Measurements from ENCODE around the gene GPR37L1.
"Not testable (repeated sequence)": the region's sequence is repeated elsewhere in the genome, so short reads cannot be mapped to it uniquely, and the experiment has no call there.

Gene GPR37L1

GRCh38 chr1:202107321-202107761, 15.4 kb upstream of the GPR37L1 start:
- DNase-seq = no peak
- intact Hi-C loops (cut with DNase I) = no loop called here

DNA sequence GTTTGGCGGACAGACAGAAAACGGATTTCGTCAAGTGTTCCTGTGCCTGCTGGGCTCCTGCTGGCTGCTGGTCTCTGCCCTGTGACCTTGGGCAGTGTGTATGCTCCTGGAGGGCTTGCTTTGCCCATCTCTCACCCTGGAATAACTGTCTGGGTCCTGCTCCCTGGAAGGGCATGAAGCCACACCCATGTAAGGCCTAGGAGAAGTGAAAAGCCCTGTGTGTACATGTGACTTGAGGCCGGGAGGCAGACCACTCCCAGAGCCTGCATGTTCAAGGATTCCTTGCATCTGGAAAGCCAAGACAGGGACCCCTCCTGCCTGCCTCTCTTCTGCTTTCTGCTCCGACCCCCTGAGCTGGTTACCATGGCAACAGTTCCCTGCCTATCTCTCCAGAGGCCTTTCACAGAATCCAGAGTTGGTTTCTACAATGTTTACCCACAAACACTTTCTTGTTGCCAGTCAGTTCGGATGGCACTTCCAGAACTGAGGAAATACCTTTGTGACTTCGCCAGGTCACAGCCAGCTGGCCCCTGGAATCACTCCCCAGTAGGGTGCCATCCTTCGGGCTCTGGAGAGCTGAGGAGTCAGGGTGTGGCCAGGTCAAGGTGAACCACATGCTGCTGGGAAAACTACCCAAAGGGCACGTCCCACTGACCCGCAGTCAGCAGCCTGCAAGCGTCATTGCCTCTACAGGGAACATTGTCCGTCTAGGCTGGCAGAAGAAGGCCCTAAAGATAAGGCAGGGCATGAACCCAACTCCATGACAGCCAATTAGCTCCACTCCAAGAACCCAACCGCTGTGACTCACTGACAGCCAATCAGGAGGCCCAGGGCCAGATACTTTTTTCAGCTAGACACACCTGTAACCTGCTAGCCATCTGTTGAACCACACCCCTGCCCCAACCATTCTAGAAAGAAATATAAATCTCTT, 14.7 kb upstream of the GPR37L1 start:
- DNase-seq = no peak
- intact Hi-C loops (cut with DNase I) = no loop called here

DNA sequence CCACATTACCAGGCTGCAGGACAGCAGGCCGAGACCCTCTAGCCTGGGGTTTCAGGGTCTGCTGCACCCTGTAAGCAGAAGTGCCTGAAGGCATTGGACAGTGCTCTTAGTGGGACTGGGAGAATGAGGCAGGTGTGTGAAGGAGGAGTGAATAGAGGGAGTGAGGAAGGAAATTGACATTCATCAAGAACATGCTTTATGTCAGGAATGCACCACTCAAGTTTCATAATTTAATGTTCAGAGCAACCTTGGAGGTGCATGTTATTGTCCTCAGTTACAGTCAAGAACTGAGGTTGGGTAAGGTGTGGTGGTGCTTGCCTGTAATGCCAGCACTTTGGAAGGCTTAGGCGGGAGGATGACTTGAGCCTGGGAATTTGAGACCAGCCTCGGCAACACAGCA, 11.7 kb upstream of the GPR37L1 start:
- intact Hi-C loops (cut with DNase I) = no loop called here
- no peak for DNase-seq

GRCh38 chr1:202111589-202111988, 11.1 kb upstream of the GPR37L1 start:
- DNase-seq; intact Hi-C loops (cut with DNase I): not testable (repeated sequence)

GRCh38 chr1:202112859-202113689, 9.6 kb upstream of the GPR37L1 start:
- intact Hi-C loops (cut with DNase I) = no loop called here
- no peak for DNase-seq

- no peak for DNase-seq
- intact Hi-C loops (cut with DNase I) = no loop called here
These were observed 8.9 kb upstream of the GPR37L1 start for GRCh38 chr1:202113690-202114300.

DNA sequence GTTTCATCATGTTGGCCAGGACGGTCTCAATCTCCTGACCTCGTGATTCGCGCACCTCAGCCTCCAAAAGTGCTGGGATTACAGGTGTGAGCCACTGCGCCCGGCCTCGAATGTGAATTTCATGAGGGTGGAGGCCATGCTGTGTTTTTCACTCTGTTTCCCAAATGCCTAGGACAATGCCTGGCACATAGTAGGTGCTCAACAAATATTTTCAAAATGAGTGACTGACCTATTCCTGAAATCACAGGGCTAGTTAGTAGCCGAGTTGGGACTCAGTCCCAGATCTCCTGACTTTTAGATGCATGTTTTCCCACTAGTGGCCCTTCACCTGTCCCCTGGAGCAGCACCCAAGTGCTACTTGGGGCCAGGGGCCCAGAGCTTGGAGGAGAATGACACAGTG, 6.4 kb upstream of the GPR37L1 start:
- intact Hi-C loops (cut with DNase I) = no loop called here
- no peak for DNase-seq

DNA sequence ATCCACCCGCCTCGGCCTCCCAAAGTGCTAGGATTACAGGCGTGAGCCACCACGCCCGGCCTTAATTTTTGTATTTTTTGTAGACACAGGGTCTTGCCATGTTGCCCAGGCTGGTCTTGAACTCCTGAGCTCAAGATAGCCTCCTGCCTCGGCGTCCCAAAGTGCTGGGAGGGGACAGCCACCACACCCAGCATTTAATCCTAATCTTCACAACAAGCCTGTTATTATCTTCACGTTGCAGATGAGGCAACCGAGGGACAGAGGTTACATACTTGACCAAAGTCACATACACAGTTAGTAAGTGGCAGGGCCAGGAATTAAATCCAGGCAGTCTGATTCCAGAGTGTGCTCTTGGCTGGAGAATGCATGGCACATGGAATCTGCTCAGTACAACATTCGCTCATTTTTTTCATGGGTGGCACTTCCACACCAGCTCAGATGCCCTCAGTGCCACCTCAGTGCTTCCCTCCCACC, 4.8 kb upstream of the GPR37L1 start:
- DNase-seq = no peak
- intact Hi-C loops (cut with DNase I) = loop anchor here (1.0 kb wide), 1 partner anchor 109 kb away; no protein-coding TSS in a partner anchor

- intact Hi-C loops (cut with DNase I) = no loop called here
- no peak for DNase-seq
These were observed 1.7 kb upstream of the GPR37L1 start for GRCh38 chr1:202121006-202121405.

GRCh38 chr1:202123336-202123813, 658 bp downstream of the GPR37L1 start:
- peak in 1 of 10 donors; percentile 23 for DNase-seq
- intact Hi-C loops (cut with DNase I) = no loop called here

DNA sequence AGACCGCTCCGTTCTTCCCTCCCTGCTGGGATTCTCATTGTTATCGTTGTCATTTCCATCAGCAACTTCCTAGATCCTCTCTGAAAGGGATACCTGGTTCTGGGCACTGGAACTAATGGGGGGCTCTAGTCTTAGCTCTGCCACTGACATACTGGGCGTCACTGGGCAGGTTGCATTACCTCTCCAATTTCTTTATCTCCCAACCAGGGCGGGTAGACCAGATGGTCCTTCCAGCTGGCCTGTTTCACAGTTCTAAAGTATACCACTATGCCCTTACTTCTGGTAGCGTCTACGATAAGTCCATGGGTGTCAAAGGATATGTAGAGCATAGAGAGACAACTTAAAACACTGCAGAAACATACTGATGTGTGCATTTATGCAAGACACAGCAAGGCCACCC, 1.4 kb downstream of the GPR37L1 start:
- DNase-seq = no peak
- intact Hi-C loops (cut with DNase I) = no loop called here

- no peak for DNase-seq
- intact Hi-C loops (cut with DNase I) = no loop called here
These were observed 2.9 kb downstream of the GPR37L1 start for GRCh38 chr1:202125611-202126010.

- intact Hi-C loops (cut with DNase I) = no loop called here
- DNase-seq = peak in 6 of 10 donors; percentile 44 to 91 (median 54)
These were observed 3.7 kb downstream of the GPR37L1 start for GRCh38 chr1:202126426-202126825.

GRCh38 chr1:202127061-202127460, 4.3 kb downstream of the GPR37L1 start:
- DNase-seq = no peak
- intact Hi-C loops (cut with DNase I) = no loop called here

DNA sequence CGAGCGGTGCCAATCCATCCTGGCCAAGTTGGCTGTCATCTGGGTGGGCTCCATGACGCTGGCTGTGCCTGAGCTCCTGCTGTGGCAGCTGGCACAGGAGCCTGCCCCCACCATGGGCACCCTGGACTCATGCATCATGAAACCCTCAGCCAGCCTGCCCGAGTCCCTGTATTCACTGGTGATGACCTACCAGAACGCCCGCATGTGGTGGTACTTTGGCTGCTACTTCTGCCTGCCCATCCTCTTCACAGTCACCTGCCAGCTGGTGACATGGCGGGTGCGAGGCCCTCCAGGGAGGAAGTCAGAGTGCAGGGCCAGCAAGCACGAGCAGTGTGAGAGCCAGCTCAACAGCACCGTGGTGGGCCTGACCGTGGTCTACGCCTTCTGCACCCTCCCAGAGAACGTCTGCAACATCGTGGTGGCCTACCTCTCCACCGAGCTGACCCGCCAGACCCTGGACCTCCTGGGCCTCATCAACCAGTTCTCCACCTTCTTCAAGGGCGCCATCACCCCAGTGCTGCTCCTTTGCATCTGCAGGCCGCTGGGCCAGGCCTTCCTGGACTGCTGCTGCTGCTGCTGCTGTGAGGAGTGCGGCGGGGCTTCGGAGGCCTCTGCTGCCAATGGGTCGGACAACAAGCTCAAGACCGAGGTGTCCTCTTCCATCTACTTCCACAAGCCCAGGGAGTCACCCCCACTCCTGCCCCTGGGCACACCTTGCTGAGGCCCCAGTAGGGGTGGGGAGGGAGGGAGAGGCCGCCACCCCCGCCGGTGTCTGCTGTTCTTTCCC, 5.3 kb downstream of the GPR37L1 start:
- intact Hi-C loops (cut with DNase I) = no loop called here
- no peak for DNase-seq

DNA sequence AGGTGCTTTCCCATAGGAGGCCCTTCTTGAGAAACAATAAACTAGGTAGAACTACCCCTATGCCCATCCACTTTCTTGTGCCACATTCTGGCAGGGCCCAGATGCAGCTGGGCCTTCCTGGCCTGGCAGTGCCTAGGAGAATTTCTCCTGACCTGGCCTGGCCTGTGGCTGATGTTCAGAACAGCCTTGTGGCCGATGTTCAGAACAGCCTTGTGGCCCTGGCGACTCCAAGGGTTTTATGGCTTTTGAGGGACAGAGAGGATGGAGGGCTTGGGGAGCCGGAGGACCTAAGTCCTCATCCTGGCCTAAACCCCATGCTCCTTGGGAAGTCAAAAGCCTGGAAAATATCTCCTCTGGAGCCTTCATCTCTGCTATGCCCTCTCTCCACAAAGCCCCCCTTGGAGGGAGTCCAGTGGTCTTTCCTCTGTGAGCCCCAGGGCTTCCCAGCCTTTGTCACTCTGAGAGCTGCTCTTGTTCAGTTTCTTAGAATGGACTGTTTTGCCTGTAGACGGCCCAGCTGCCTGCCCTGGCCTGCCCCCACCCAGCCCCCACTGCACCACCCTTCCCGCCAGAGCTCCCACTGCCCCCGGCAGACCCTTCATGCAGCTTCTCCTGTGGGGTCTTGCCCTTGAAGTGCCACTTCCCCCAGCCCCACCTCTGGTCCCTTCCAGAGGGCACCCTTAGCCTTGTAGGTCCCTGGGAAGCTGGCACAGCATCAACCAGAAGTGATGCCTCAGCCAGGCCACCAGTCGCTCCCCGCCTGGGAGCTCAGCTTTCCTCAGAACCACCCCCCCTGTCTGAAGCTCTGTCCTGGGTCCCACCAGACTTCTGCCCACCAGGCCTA, 7.0 kb downstream of the GPR37L1 start:
- intact Hi-C loops (cut with DNase I) = loop anchor here (1.0 to 5.0 kb wide), 2 partner anchors 44 to 232 kb away; no protein-coding TSS in a partner anchor

DNA sequence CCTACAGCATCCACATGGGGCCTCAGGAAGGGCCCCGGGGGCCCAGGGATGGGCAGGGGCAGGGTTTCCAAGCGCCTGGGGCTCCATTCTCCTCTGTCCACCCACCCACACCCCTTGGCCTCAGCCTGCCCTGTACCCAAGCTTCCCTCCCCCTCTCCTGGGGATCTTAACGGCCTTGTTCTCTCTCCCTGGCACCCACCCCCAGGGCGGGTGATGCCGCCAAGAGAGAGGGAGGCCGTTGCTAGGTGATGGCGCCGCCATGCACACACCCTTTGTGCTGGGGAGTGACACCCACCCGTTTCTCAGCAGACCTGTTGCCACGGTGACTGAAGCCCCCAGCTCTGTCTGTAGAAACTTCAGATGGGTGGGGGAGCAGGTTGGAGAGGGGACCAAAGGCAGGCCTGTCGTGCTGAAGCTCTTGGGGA, 7.6 kb downstream of the GPR37L1 start:
- intact Hi-C loops (cut with DNase I) = loop anchor here (1.0 to 5.0 kb wide), 2 partner anchors 45 to 233 kb away; no protein-coding TSS in a partner anchor
- DNase-seq = peak; percentile 78 to 98 (median 88)

More for the DNA sequence above, 7.0 kb downstream of the GPR37L1 start:
- peak in 4 of 10 donors; percentile 14 to 78 (median 46) for DNase-seq

DNA sequence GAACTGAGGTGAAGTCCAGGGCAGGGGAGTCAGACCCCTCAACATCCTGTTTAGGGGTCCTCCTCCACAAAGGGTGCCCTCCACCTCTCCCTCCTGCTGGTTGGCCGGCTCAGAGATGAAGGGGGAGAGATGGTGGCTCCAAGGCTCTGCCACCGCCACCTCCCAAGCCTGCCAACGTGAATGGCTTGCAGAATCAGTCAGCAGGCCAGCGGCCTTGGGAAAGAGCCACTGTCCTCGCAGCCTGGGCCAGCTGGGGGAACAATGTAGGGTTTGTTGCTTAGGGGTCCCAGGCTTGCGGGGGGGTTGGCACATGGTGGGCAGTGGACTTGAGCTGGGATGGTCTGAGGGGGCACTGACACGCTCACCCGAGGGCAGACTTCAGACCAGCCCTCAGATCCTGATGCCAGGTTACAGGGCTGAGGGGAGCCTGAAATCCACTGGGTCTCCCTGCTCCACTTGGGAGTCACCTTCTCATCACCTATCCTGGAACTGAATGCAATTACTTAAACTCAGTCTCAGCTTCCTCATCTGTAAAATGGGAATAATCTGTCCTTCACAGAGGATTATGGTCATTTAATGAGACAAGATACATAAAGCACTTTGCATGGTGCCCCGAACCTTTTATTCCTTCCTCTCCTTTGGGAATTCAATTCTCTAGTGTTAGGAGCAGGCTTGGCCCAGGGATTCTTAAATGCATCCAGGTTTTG, 8.3 kb downstream of the GPR37L1 start:
- peak; percentile 78 to 98 (median 87) for DNase-seq
- intact Hi-C loops (cut with DNase I) = loop anchor here (1.0 to 5.0 kb wide), 2 partner anchors 46 to 234 kb away; no protein-coding TSS in a partner anchor
